GM19023 (cell line): ENCODE data around the gene ZBTB47.

Source experiments
- ATAC-seq: cut with Tn5 transposase; IDR thresholded peaks from one replicate; pipeline ENCODE4 v1.9.1; 2021; ENCODE audit warnings: mild to moderate bottlenecking, moderate library complexity; ENCODE audit not compliant: unreplicated experiment

Gene ZBTB47

DNA sequence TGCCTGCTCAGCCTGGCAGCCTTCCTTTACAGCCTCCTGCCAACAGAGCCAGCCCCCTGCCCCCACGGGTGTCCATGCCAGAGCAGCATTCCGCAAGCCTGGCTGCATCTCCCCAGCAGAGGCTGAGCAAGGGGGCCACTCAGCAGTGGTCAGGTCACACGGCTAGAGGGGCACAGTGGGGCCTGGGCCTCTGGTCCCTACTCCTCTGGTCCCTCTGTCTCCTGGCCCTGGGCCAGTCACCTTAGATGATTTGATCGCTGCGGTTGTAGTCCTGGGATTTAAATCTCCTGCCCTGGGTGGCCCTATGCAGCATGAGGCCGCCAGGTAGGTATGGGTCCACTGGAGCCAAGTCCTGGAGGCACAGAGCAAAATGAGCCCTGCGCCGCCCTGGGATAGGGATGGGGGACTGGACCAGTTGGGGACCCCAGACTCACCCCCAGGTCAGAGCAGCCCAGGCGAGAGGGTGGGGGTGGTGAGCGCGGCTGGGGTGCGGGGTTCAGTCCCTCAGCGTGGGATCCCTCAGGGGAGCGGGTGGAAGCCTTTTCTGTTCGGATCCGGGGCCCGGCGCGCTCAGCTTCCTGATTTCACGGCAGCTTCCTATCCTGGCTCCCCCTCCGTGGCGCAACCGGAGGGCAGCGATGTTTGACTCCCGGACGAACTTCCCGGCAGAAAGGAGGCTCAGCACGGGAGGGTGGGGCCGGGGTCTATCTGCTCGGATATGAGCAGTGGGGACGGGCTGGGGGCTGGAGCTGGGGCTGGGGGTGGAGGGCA lies at the start of gene ZBTB47:
Gene ZBTB47 (plus strand): TSS at position 138 of the 771 bp plus-strand sequence. CDS start 4,659 bp downstream, outside the sequence.
- ATAC-seq: no peak

GRCh38 chr3:42605546-42606173 lies 47.8 kb upstream of the ZBTB47 start:
- no peak for ATAC-seq

DNA sequence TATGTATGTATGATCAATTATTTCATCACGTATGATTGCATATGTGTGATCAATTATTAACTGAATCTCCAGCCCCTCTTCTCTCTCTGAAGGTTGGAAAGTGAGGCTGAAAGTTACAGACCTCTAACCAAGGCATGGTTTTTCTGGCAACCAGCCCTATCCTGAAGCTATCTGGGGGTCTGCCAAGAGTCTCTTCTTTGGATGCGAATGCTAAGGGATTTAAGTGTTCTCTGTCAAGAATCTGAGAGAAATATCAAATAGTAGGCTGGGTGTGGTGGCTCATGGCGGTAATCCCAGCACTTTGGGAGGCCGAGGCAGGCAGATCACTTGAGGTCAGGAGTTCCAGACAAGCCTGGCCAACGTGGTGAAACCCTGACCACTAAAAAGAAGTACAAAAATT lies 44.9 kb upstream of the ZBTB47 start:
- no peak for ATAC-seq

DNA sequence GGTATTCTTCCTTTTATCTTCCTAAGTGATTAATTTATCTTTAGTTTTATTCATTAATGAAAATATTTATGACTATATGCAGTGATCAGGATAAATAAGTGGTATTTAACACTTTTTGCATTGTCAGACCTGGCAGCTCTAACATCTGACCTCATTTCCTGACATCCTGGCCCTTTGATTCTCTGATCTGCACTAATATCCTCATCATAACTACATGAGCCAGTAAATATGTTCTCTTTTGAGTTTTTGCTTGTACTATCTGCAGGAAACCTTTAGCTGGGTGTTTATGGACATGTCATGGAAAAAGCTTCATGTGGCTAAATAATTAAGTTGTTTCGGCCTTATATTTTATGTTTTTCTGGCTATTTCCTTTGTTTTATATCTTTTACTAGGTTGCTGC lies 42.5 kb upstream of the ZBTB47 start:
- ATAC-seq: no peak

DNA sequence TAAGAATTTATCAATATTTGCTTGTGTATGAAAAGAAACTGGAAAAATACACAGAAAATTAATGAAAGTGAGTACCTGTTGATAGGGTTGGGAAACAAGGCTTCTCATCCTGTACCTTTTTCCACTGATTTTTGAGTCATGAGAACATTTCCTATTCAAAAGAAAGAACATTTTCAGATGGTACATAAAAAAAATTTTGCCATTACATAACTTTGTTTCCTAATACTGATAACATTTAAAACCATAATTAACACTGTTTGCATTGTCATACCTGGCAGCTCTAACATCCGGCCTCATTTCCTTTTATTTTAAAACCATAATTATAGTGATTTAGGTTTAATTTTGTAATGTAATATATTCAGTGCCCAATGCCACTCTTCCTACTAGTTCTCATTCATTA lies 41.3 kb upstream of the ZBTB47 start:
- ATAC-seq: no peak

DNA sequence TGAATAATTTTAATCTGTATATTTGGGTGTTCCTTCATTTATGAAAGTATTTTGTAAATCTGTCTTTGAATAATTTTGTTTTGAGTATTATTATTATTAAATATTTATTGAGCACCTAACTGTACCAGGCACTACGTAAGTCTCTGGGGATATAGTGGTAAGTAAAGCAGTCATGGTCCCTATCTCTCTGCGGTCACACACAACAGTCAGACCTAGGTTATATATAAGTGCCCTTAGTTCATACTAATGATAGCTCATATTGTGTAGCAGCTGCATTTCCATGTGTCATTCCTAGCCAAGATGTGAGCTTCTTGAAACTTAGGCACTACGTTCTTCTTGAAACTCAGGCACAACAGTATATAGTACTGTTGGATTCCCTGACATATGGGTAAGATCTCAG lies 40.6 kb upstream of the ZBTB47 start:
- ATAC-seq: peak; percentile 60

- no peak for ATAC-seq
Measured at GRCh38 chr3:42613462-42613861, 40.0 kb upstream of the ZBTB47 start.

DNA sequence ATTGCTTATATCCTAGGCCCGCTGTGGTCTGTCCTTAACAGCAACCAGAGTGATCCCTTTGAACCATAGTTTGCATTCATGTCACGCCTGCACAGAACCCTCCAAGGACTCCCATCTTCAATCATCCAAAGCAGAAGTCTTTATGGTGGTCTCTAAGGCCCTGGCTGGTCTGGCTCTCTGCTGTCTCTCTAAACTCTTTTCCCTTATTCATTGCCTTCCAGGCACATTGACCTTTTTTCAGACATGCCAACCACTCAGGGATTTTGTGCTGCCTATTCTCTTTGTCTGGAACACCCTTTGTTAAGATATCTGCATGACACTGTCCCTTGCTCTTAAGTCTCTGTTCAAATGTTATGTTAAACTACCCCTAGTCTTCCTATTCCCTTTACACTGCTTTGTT lies 21.9 kb upstream of the ZBTB47 start:
- no peak for ATAC-seq

DNA sequence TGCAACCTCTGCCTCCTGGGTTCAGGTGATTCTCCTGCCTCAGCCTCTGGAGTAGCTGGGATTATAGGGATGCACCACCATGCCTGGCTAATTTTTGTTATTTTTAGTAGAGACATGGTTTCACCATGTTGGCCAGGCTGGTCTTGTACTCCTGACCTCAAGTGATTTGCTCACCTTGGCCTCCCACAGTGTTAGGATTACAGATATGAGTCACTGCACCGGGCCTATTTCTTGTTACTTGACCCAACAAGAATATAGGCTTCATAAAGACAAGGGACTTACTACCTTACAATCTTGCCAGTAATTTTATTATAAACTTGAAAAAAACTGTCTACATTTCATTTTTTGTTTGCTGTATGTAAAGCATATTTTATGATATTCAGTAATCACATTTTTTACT lies 21.4 kb upstream of the ZBTB47 start:
- no peak for ATAC-seq

DNA sequence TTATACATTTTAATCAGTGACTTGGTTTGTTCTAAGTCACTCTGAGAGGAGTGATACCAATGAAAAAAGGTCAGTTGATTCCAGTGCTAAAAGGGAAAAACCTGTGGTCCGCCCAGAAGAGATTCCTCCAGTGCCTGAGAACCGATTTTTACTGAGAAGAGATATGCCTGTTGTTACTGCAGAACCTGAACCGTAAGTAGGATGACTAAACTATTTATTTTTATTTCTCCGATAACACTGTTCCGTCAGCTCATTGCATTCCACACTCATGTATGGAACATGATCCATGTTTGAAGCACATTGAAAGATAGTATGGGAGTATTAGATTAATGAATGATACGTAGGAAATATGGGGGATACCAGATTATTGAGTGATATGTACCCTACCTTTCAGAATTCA lies 20.0 kb upstream of the ZBTB47 start:
- no peak for ATAC-seq

GRCh38 chr3:42635111-42635510 lies 18.4 kb upstream of the ZBTB47 start:
- no peak for ATAC-seq

GRCh38 chr3:42637001-42637400 lies 16.5 kb upstream of the ZBTB47 start:
- no peak for ATAC-seq

GRCh38 chr3:42638339-42638842 lies 15.1 kb upstream of the ZBTB47 start:
- no peak for ATAC-seq

- ATAC-seq: no peak
Measured at GRCh38 chr3:42639192-42639591, 14.3 kb upstream of the ZBTB47 start.

DNA sequence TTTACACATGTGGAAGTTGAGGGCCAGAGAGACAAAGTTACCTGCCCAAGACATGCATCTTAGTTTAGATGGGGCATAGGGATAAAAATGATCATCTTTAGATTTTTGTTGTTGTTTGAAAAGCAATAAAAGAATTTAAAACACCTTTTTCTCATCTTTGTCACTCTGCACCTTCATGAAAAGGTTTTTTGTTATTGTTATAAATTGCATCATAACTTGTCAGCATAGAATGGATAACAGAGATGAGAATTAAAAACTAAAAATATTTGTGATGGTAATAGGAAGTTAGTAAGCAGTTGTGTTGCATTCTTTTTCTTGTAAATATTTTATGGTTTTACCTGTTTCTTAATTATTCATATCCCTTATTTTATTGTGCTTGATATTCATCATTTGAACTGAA lies 13.4 kb upstream of the ZBTB47 start:
- ATAC-seq: no peak

- no peak for ATAC-seq
Measured at GRCh38 chr3:42640771-42641370, 12.6 kb upstream of the ZBTB47 start.

- ATAC-seq: no peak
Measured at GRCh38 chr3:42647821-42648459, 5.6 kb upstream of the ZBTB47 start.

- ATAC-seq: no peak
Measured at GRCh38 chr3:42649006-42649405, 4.5 kb upstream of the ZBTB47 start.

- ATAC-seq: no peak
Measured at GRCh38 chr3:42649783-42650182, 3.7 kb upstream of the ZBTB47 start.

- no peak for ATAC-seq
Measured at GRCh38 chr3:42651248-42652091, 2.0 kb upstream of the ZBTB47 start.

GRCh38 chr3:42652251-42652610 lies 1.3 kb upstream of the ZBTB47 start:
- ATAC-seq: peak; percentile 27
